K562 (cell line): ENCODE measurements around the gene EYA2.

Experiments used
- BRD9 ChIP-seq: fragments of 450-650 bp; IDR thresholded peaks from 2 replicates; pipeline ENCODE4 v1.6.1; 2018; ENCODE audit warnings: low read depth; ENCODE audit not compliant: partially characterized antibody
- FOXM1 ChIP-seq, 2 experiments: fragments of 450-650 bp in 1 of 2; sonication (generic) in 1 of 2; formaldehyde crosslinking in 1 of 2; IDR thresholded peaks; 2 replicates each; pipeline versions ENCODE4 v1.6.1 to v1.9.0; 2017 to 2022; ENCODE audit warnings: low read depth in 2 of 2, mild to moderate bottlenecking in 2 of 2, missing genetic modification reagents in 1 of 2, moderate library complexity in 1 of 2
- GATA2 ChIP-seq: sonication (generic); formaldehyde crosslinking; IDR thresholded peaks from 2 replicates; pipeline ENCODE4 v1.4.0; 2020; ENCODE audit warnings: mild to moderate bottlenecking, missing genetic modification reagents
- MEF2A ChIP-seq: IDR thresholded peaks from 2 replicates; pipeline ENCODE4 v1.6.1; 2011; ENCODE audit warnings: low read depth, mild to moderate bottlenecking, low read length, moderate library complexity; ENCODE audit not compliant: control insufficient read depth
- RBM39 ChIP-seq: fragments of 200-400 bp; formaldehyde crosslinking; optimal IDR thresholded peaks from 2 replicates; pipeline ENCODE3; 2018; ENCODE audit warnings: low read depth, low read length
- ZNF146 ChIP-seq: IDR thresholded peaks from one replicate; pipeline ENCODE4 v1.6.1; 2018; ENCODE audit warnings: missing compliant biosample characterization; ENCODE audit not compliant: unreplicated experiment
- ZNF274 ChIP-seq: IDR thresholded peaks from 2 replicates; pipeline ENCODE4 v1.6.1; 2011; ENCODE audit warnings: low read depth, mild to moderate bottlenecking, low read length, moderate library complexity, borderline replicate concordance
- ZNF764 ChIP-seq: fragments of 250-450 bp; sonication (Bioruptor Pico); IDR thresholded peaks from 2 replicates; pipeline ENCODE4 v1.4.0; 2020; ENCODE audit warnings: low read depth, mild to moderate bottlenecking, moderate library complexity
- TF ChIP-seq, protein P1 (sequence below): sonication (generic); formaldehyde crosslinking; IDR thresholded peaks from 2 replicates; pipeline ENCODE4 v1.8.1; 2023; ENCODE audit warnings: mild to moderate bottlenecking, missing genetic modification reagents
- TF ChIP-seq, protein P2 (sequence below), 2 experiments: fragments of 450-650 bp in 1 of 2; sonication (generic) in 1 of 2; formaldehyde crosslinking; conservative IDR thresholded peaks; 2 replicates each; pipeline versions ENCODE4 v1.4.0 to v1.8.1; 2020 to 2022; ENCODE audit warnings: mild to moderate bottlenecking in 1 of 2, missing genetic modification reagents in 1 of 2
- TF ChIP-seq, protein P3 (sequence below), 3 experiments: IDR thresholded peaks in 2 of 3; conservative IDR thresholded peaks in 1 of 3; 2 replicates each; pipeline ENCODE4 v1.5.1; 2011 to 2012; ENCODE audit warnings: low read length in 3 of 3, mild to moderate bottlenecking in 3 of 3, control low read depth in 2 of 3, improper control_type of control experiment in 1 of 3, inconsistent platforms in 1 of 3, low read depth in 1 of 3, mixed read lengths in 1 of 3, moderate library complexity in 1 of 3; ENCODE audit not compliant: insufficient read depth in 2 of 3

DNA sequence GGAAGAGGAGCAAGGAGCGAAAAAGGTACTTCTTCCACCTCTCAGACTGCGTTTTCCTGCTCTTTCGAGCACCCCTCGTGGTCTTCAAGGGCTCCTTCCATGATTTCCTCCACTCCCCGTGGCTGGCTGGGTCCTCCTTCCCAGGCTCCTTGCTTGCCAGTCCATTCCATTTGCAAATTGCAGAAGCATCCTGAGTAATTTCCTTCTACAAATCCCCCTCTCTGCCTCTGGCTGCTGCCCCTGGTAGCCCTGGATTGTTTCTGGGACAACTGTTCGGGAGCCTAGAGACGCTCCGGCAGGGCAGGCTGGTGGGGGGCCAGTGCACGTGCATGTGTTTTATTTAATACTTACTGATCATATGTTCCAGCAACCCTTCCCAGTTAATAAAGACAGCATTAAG lies 288.7 kb downstream of the EYA2 start:
- no peak for TF ChIP-seq RBM39
- TF ChIP-seq BRD9, result no peak
- TF ChIP-seq, protein P1, sequence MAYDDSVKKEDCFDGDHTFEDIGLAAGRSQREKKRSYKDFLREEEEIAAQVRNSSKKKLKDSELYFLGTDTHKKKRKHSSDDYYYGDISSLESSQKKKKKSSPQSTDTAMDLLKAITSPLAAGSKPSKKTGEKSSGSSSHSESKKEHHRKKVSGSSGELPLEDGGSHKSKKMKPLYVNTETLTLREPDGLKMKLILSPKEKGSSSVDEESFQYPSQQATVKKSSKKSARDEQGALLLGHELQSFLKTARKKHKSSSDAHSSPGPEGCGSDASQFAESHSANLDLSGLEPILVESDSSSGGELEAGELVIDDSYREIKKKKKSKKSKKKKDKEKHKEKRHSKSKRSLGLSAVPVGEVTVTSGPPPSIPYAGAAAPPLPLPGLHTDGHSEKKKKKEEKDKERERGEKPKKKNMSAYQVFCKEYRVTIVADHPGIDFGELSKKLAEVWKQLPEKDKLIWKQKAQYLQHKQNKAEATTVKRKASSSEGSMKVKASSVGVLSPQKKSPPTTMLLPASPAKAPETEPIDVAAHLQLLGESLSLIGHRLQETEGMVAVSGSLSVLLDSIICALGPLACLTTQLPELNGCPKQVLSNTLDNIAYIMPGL, result no peak
- no peak for TF ChIP-seq ZNF274
- no peak for TF ChIP-seq FOXM1 (IDR thresholded peaks at IDR 0.05; ENCODE audit: low read depth)
- no peak for TF ChIP-seq FOXM1 (CRISPR knock-in tag; IDR thresholded peaks at IDR 0.05; ENCODE audit: low read depth)
- no peak for TF ChIP-seq ZNF146 (CRISPR knock-in tag)
- TF ChIP-seq ZNF764 (CRISPR knock-in tag), result no peak
- TF ChIP-seq MEF2A, result no peak
- TF ChIP-seq, protein P2, sequence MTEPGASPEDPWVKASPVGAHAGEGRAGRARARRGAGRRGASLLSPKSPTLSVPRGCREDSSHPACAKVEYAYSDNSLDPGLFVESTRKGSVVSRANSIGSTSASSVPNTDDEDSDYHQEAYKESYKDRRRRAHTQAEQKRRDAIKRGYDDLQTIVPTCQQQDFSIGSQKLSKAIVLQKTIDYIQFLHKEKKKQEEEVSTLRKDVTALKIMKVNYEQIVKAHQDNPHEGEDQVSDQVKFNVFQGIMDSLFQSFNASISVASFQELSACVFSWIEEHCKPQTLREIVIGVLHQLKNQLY (CRISPR knock-in tag; conservative IDR thresholded peaks at IDR 0.05), result no peak
- TF ChIP-seq, protein P3, sequence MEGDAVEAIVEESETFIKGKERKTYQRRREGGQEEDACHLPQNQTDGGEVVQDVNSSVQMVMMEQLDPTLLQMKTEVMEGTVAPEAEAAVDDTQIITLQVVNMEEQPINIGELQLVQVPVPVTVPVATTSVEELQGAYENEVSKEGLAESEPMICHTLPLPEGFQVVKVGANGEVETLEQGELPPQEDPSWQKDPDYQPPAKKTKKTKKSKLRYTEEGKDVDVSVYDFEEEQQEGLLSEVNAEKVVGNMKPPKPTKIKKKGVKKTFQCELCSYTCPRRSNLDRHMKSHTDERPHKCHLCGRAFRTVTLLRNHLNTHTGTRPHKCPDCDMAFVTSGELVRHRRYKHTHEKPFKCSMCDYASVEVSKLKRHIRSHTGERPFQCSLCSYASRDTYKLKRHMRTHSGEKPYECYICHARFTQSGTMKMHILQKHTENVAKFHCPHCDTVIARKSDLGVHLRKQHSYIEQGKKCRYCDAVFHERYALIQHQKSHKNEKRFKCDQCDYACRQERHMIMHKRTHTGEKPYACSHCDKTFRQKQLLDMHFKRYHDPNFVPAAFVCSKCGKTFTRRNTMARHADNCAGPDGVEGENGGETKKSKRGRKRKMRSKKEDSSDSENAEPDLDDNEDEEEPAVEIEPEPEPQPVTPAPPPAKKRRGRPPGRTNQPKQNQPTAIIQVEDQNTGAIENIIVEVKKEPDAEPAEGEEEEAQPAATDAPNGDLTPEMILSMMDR (IDR thresholded peaks at IDR 0.05 in 2 of 3, conservative IDR thresholded peaks at IDR 0.05 in 1 of 3; ENCODE audit: insufficient read depth in 2 of 3, low read depth in 1 of 3, low read length in 3 of 3), result no peak
- no peak for TF ChIP-seq GATA2 (CRISPR knock-in tag)
